HG02588 (cell line): ENCODE measurements around the gene WFIKKN1.

Source experiments
- ATAC-seq: cut with Tn5 transposase; IDR thresholded peaks from one replicate; pipeline ENCODE4 v1.9.1; 2021; ENCODE audit warnings: mild to moderate bottlenecking, moderate library complexity; ENCODE audit not compliant: unreplicated experiment

WFIKKN1 gene

DNA sequence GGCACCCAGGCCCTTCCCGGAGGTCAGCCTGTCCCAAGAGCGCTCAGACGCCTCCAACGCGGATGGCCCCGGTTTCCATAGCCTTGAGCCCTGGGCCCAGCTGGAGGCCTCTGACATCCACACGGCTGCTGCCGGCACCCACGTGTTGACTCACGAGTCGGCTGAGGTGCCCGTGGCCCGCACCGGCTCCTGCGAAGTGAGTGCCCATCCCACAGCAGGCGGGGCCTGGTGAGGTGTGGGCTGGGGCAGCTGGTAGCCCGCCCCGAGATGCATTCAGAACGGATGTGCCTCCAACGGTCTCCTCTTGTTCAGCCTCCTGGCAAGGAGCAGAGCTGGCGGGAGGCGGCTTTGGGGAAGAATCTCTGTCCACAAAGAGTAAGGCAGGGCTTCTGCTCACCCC lies 21.1 kb downstream of the WFIKKN1 start:
- no peak for ATAC-seq

GRCh38 chr16:652454-653305 lies 21.9 kb downstream of the WFIKKN1 start:
- no peak for ATAC-seq

DNA sequence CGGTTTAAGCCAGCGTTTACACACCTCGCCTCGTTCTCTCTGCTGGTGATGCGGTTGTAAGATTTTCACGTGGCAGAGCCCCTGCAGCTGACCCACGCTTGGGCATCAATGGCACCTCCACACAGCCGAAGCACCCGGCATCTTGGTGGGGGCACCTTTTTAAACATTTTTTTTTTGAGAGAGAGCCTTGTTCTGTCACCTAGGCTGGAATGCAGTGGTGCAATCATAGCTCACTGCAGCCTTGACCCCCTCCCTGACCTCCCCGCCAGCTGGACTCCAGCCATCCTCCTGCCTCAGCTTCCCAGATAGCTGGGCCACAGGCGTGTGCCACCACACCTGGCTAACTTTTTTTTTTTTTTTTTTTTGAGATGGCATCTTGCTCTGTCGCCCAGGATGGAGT lies 23.2 kb downstream of the WFIKKN1 start:
- no peak for ATAC-seq

- no peak for ATAC-seq
These were observed 26.7 kb downstream of the WFIKKN1 start for GRCh38 chr16:657487-657886.

- no peak for ATAC-seq
These were observed 28.1 kb downstream of the WFIKKN1 start for GRCh38 chr16:658679-659571.

GRCh38 chr16:659618-660017 lies 28.8 kb downstream of the WFIKKN1 start:
- no peak for ATAC-seq

DNA sequence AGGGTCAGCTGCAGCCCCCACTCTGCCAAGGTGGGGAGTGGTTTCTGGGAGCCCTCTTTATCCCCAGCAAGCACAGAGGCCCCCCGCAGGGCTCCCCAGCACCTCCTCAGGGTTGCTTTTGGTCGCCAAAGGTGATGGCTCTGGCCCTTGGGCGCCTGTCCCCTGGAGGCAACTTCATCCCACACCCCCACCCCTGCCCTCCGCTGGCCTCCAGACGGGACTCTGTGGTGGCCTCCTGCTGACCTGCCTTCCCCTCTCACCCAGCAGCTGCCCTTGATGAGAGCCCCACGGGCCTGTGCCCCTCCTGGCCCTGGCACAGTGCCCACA lies 29.3 kb downstream of the WFIKKN1 start:
- ATAC-seq = no peak

GRCh38 chr16:660459-661183 lies 29.8 kb downstream of the WFIKKN1 start:
- no peak for ATAC-seq

DNA sequence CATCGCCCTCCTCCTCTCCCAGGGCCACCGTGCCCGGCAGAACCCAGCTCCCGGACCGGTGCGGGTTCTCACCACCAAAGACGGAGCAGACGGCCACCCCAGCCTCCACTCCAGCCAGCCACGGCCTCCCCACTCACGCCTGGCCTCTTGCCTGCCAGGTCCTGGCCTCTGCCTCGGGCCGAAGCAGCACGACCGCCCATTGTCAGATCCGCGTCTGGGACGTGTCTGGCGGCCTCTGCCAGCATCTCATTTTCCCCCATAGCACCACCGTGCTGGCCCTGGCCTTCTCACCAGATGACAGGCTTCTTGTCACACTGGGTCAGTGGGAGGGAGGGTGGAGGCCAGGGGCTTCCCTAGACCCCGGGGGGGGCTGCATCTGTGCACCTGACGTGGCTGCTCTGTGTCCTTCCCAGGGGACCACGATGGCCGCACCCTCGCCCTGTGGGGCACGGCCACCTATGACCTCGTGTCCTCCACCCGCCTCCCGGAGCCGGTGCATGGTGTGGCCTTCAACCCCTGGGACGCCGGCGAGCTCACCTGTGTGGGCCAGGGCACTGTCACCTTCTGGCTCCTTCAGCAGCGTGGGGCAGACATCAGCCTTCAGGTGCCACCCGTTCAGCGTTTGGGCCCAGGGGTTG lies 30.5 kb downstream of the WFIKKN1 start:
- ATAC-seq = no peak

- ATAC-seq = no peak
These were observed 31.3 kb downstream of the WFIKKN1 start for GRCh38 chr16:662095-662494.

GRCh38 chr16:662597-662996 lies 31.8 kb downstream of the WFIKKN1 start:
- ATAC-seq = no peak

DNA sequence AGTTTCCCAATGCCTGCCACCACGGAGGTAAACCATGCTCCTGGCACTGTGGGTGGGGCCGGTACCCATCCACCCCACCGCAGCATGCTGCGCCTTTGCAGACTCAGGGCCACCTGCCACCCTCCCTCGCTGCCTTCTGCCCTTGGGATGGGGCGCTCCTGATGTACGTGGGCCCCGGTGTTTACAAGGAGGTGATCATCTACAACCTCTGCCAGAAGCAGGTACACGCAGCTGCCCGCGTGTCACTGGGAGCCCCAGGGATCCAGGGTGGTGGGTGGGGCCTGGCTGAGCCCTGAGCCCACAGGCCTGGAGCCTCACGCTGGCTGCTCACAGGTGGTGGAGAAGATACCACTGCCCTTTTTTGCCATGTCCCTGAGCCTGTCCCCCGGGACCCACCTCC lies 35.8 kb downstream of the WFIKKN1 start:
- ATAC-seq = no peak

- no peak for ATAC-seq
These were observed 36.5 kb downstream of the WFIKKN1 start for GRCh38 chr16:667113-667779.

DNA sequence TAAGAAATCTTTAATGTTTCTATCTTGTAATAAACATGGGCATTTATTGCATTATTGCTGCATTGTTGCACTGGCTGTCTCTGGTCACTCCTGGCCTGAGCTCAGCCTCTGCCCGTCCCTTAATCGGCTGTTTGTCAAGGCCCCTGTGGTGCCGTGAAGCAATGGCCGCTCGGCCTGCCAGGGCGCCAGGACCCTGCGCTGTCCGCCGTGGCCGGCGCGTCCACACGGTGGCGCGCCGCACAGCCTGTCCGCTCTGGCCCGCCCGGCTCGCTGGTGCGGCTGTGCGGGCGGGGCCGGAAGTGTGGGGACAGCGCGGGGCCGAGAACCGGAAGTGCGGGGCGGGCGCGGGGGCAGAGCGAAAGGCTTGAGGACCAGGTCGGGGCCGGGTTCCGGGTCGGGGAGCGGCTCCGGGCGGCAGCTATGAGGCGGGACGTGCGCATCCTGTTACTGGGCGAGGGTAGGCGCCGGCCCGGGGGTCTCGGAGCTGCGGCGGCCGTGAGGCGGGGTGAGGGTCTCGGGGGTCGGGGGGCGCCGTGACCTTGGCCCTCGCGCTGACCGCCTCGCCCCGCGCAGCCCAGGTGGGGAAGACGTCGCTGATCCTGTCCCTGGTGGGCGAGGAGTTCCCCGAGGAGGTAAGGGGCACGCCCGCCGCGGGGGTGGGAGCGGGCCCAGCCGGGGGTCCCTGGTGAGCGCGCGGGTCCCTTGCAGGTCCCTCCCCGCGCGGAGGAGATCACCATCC lies 37.2 kb downstream of the WFIKKN1 start, which contains the start of gene RHOT2:
TSS of gene RHOT2 (plus strand) at position 353 of the 739 bp plus-strand sequence. CDS start at position 421, 68 bp downstream.
- ATAC-seq = peak; percentile 74

DNA sequence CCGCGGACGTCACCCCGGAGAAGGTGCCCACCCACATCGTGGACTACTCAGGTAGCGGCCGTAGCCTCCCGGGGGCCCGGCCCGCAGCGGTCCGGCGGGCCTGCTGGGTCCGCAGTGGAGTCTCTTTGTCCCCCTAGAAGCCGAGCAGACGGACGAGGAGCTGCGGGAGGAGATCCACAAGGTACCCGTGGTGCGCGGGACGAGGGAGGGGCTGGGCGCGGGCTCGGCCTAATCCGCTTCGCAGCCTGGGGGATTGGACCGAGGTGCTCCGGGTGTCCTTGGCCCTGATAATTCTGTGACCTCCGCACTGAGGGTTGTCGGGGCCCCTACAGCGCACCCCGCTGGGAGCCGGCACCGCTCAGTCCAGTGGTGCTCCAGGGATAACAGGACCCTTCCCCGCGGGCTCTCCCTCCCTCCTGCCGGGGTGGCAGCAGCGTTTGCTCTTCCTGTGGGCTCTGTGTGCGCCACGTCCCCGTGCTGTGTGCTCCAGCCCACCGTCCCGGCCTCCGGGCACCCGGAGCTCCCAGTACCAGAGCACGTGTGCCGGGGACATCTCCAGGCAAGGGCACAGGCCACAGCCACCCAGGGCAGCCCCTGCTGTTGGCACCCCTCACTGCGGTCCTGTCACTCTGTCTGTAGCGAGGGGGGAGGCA lies 37.9 kb downstream of the WFIKKN1 start:
- ATAC-seq = peak; percentile 9

DNA sequence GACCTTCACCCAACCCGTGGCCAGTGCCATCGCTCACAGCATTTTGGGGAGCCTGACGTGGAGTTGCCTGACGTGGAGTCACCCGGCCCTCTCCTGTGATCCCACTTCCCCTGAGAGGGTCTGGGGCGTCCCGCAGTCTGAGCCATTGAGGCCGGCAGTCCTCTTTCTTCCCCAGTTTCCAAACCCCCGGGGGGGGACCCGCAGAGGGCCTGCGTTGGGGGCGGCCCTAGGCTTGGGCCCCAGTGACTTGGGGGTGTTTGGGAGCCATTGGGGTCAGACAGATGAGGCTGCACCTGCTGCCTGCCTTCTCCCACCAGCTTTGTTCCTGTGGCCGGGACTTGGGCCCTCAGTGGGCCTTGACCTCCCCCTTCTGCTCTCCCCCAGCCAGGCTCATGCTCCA lies 38.9 kb downstream of the WFIKKN1 start:
- ATAC-seq = no peak

GRCh38 chr16:670485-671352 lies 39.9 kb downstream of the WFIKKN1 start:
- no peak for ATAC-seq
